ENCODE results near the gene PMVK.

GRCh38 chr1:154972213-154972516, 35.6 kb upstream of the PMVK start:
- no peak for TF ChIP-seq POLR2AphosphoS5 (IDR thresholded peaks at IDR 0.05; ENCODE audit: low read depth, low read length)
- TF ChIP-seq POLR2A (IDR thresholded peaks at IDR 0.05; ENCODE audit: low read depth, low read length), result no peak
- no peak for TF ChIP-seq TAF1 (IDR thresholded peaks at IDR 0.05; ENCODE audit: low read depth, low read length)

Measured in GM12891 (cell line).